Neural cell (in vitro differentiated cells): ENCODE results near the gene RSRC1. TPM values are rescaled to one million over a fixed set of nuclear protein-coding genes. Genes with fewer than 3 reads are reported as not detected.

ENCODE experiments used
- H2AFZ ChIP-seq: fragments of 200-600, 300-800 bp; sonication (generic), shearing (Covaris generic); 2 replicates; pipeline ENCODE4 v1.6.0; 2014; ENCODE audit warnings: low read depth, mild to moderate bottlenecking, antibody characterized with exemption, low read length, moderate library complexity
- H3F3A ChIP-seq: fragments of 200-600 bp; shearing (Covaris generic); 2 replicates; pipeline ENCODE4 v1.6.1; 2016; ENCODE audit warnings: mild to moderate bottlenecking, moderate library complexity, mixed read lengths, antibody characterized with exemption, low read length; ENCODE audit not compliant: insufficient read depth, poor library complexity, severe bottlenecking
- H3K27ac ChIP-seq: fragments of 200-600, 300-800 bp; sonication (generic), shearing (Covaris generic); 2 replicates; pipeline ENCODE4 v1.5.1; 2014; ENCODE audit warnings: mild to moderate bottlenecking, low read length, moderate library complexity
- H3K27me3 ChIP-seq: fragments of 300-800, 200-600 bp; sonication (generic), shearing (Covaris generic); 2 replicates; pipeline ENCODE4 v1.6.0; 2014; ENCODE audit warnings: mild to moderate bottlenecking, low read depth, low read length, moderate library complexity; ENCODE audit not compliant: insufficient read depth
- H3K36me3 ChIP-seq: fragments of 300-800, 200-600 bp; sonication (generic), shearing (Covaris generic); 2 replicates; pipeline ENCODE4 v1.5.1; 2014; ENCODE audit warnings: mild to moderate bottlenecking, antibody characterized with exemption, low read length, moderate library complexity; ENCODE audit not compliant: insufficient read depth
- H3K4me2 ChIP-seq: fragments of 300-800, 200-600 bp; sonication (generic), shearing (Covaris generic); 2 replicates; pipeline ENCODE4 v1.6.0; 2014; ENCODE audit warnings: mild to moderate bottlenecking, low read length
- H3K4me3 ChIP-seq: fragments of 300-800, 200-600 bp; sonication (generic), shearing (Covaris generic); 2 replicates; pipeline ENCODE4 v1.5.1; 2014; ENCODE audit warnings: mild to moderate bottlenecking, low read length, moderate library complexity
- H3K79me2 ChIP-seq: fragments of 200-600 bp; shearing (Covaris generic); replicated peaks from 2 replicates; pipeline ENCODE4 v1.6.0; 2014; ENCODE audit warnings: mild to moderate bottlenecking, low read length, moderate library complexity; ENCODE audit not compliant: insufficient read depth
- H3K9ac ChIP-seq: fragments of 300-800, 200-600 bp; sonication (generic), shearing (Covaris generic); 2 replicates; pipeline ENCODE4 v1.6.1; 2016; ENCODE audit warnings: mild to moderate bottlenecking, low read length, mixed read lengths
- H3K9me2 ChIP-seq: fragments of 200-600 bp; shearing (Covaris generic); 2 replicates; pipeline ENCODE4 v1.6.1; 2016; ENCODE audit warnings: mild to moderate bottlenecking, low read length, mixed read lengths; ENCODE audit not compliant: insufficient read depth
- H3K9me3 ChIP-seq: fragments of 200-600, 300-800 bp; sonication (generic), shearing (Covaris generic); 2 replicates; pipeline ENCODE4 v1.6.1; 2016; ENCODE audit warnings: mild to moderate bottlenecking, mixed run types, low read length, moderate library complexity, mixed read lengths
- H4K20me1 ChIP-seq: fragments of 200-600 bp; shearing (Covaris generic); 2 replicates; pipeline ENCODE4 v1.6.1; 2016; ENCODE audit warnings: mild to moderate bottlenecking, mixed run types; ENCODE audit not compliant: insufficient read depth
- EP300 ChIP-seq: fragments of 450-650 bp; conservative IDR thresholded peaks from 2 replicates; pipeline ENCODE4 v1.6.1; 2014; ENCODE audit warnings: antibody characterized with exemption, mild to moderate bottlenecking, moderate library complexity; ENCODE audit not compliant: poor library complexity, severe bottlenecking
- EZH2 ChIP-seq: fragments of 200-600, 300-800 bp; shearing (Covaris generic), sonication (generic); IDR thresholded peaks from 2 replicates; pipeline ENCODE4 v1.6.1; 2014; ENCODE audit warnings: antibody characterized with exemption, low read length, borderline replicate concordance, mild to moderate bottlenecking; ENCODE audit not compliant: insufficient read depth, poor library complexity, severe bottlenecking
- MXI1 ChIP-seq: fragments of 450-650 bp; conservative IDR thresholded peaks from 2 replicates; pipeline ENCODE4 v1.6.1; 2014; ENCODE audit warnings: antibody characterized with exemption, mild to moderate bottlenecking; ENCODE audit not compliant: poor library complexity, severe bottlenecking
- POLR2AphosphoS5 ChIP-seq: IDR thresholded peaks from 2 replicates; pipeline ENCODE4 v1.6.1; 2012
- RAD21 ChIP-seq: fragments of 450-650 bp; conservative IDR thresholded peaks from 2 replicates; pipeline ENCODE4 v1.6.1; 2014; ENCODE audit warnings: antibody characterized with exemption, mild to moderate bottlenecking, moderate library complexity
- SMC3 ChIP-seq: fragments of 450-650 bp; conservative IDR thresholded peaks from 2 replicates; pipeline ENCODE4 v1.6.1; 2014; ENCODE audit warnings: antibody characterized with exemption, mild to moderate bottlenecking, moderate library complexity; ENCODE audit not compliant: poor library complexity
- TAF1 ChIP-seq: IDR thresholded peaks from 2 replicates; pipeline ENCODE4 v1.6.1; 2012; ENCODE audit warnings: low read depth
- polyA plus RNA-seq: library from polyadenylated mRNA; depleted of rRNA; stranded (reverse); fragments of >200 nt; gene quantifications from 2 replicates; pipeline ENCODE4 v1.2.3, GENCODE V29; 2014
- TF ChIP-seq, protein P1 (sequence below): fragments of 450-650 bp; IDR thresholded peaks from 2 replicates; pipeline ENCODE4 v1.5.1; 2014; ENCODE audit warnings: antibody characterized with exemption, mild to moderate bottlenecking, moderate library complexity; ENCODE audit not compliant: poor library complexity, severe bottlenecking
- TF ChIP-seq, protein P2 (sequence below): IDR thresholded peaks from 2 replicates; pipeline ENCODE4 v1.6.1; 2012; ENCODE audit warnings: borderline replicate concordance

RSRC1 gene
- polyA plus RNA-seq, 1 donor from 2014 or later: 28.1 TPM

DNA sequence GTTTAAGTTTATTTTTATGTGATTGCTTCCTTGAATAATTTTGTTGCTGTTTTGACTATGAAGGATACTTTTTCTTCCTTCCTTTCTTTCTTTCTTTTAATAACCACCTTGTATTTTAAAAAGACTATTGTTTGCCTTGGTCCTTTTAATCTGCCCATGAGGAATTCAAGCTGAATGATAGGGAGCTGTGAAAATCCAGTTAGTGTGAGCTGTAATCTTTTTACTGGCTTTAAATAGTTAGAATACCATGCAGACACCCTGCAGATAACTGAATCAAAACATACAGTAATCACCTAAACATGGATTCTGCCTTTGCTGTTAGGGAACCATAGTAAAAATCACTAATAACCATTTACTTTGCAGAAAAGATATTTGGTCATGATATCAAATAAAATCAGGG is 110.7 kb downstream of the RSRC1 start:
- no peak overlapping the region for H3K4me3 ChIP-seq
- no peaks in the 10 kb centered on the region for H3K36me3 ChIP-seq
- no peaks in the 10 kb centered on the region for H3K9me2 ChIP-seq
- H3K9ac ChIP-seq: no peak overlapping the region
- H3K27ac ChIP-seq: no peak overlapping the region
- no peaks in the 10 kb centered on the region for H3K79me2 ChIP-seq
- no peaks in the 10 kb centered on the region for H4K20me1 ChIP-seq
- H3K9me3 ChIP-seq: no peaks in the 10 kb centered on the region
- TF ChIP-seq MXI1: no peak
- no peak for TF ChIP-seq TAF1
- TF ChIP-seq, protein P1, sequence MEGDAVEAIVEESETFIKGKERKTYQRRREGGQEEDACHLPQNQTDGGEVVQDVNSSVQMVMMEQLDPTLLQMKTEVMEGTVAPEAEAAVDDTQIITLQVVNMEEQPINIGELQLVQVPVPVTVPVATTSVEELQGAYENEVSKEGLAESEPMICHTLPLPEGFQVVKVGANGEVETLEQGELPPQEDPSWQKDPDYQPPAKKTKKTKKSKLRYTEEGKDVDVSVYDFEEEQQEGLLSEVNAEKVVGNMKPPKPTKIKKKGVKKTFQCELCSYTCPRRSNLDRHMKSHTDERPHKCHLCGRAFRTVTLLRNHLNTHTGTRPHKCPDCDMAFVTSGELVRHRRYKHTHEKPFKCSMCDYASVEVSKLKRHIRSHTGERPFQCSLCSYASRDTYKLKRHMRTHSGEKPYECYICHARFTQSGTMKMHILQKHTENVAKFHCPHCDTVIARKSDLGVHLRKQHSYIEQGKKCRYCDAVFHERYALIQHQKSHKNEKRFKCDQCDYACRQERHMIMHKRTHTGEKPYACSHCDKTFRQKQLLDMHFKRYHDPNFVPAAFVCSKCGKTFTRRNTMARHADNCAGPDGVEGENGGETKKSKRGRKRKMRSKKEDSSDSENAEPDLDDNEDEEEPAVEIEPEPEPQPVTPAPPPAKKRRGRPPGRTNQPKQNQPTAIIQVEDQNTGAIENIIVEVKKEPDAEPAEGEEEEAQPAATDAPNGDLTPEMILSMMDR: no peak
- TF ChIP-seq, protein P2, sequence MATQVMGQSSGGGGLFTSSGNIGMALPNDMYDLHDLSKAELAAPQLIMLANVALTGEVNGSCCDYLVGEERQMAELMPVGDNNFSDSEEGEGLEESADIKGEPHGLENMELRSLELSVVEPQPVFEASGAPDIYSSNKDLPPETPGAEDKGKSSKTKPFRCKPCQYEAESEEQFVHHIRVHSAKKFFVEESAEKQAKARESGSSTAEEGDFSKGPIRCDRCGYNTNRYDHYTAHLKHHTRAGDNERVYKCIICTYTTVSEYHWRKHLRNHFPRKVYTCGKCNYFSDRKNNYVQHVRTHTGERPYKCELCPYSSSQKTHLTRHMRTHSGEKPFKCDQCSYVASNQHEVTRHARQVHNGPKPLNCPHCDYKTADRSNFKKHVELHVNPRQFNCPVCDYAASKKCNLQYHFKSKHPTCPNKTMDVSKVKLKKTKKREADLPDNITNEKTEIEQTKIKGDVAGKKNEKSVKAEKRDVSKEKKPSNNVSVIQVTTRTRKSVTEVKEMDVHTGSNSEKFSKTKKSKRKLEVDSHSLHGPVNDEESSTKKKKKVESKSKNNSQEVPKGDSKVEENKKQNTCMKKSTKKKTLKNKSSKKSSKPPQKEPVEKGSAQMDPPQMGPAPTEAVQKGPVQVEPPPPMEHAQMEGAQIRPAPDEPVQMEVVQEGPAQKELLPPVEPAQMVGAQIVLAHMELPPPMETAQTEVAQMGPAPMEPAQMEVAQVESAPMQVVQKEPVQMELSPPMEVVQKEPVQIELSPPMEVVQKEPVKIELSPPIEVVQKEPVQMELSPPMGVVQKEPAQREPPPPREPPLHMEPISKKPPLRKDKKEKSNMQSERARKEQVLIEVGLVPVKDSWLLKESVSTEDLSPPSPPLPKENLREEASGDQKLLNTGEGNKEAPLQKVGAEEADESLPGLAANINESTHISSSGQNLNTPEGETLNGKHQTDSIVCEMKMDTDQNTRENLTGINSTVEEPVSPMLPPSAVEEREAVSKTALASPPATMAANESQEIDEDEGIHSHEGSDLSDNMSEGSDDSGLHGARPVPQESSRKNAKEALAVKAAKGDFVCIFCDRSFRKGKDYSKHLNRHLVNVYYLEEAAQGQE: no peak
- TF ChIP-seq SMC3: no peak
- TF ChIP-seq EP300: no peak
- no peak for TF ChIP-seq RAD21
- no peak for TF ChIP-seq EZH2
- H3K4me2 ChIP-seq: no peak overlapping the region
- no peak overlapping the region for H2AFZ ChIP-seq
- no peaks in the 10 kb centered on the region for H3K27me3 ChIP-seq
- no peaks in the 10 kb centered on the region for H3F3A ChIP-seq

DNA sequence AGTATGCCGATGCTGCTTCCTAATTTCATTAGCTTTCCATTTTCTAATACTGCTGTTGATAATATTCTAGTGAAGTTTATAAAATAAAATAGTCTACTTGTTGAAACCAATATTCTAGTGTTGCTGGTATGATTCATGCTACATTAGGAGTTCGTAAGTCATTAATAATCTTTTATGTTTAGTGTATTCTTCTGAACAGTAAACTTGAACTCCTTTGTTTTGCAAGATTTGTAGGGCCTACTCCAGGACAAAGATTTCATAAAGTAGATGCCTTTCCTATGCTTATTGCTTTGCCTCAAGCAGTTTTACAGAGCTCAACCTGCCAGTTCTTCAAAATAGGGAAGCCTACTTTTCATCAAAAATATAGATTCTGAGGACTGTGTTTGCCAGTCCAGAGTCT is 111.5 kb downstream of the RSRC1 start:
- Histone ChIP-seq H3K4me2 (no peak overlapping the region), H3K9ac (no peak overlapping the region), H4K20me1 (no peaks in the 10 kb centered on the region), H3K79me2 (no peaks in the 10 kb centered on the region), H3K4me3 (no peak overlapping the region), H3K36me3 (no peaks in the 10 kb centered on the region), H2AFZ (no peak overlapping the region), H3K27me3 (no peaks in the 10 kb centered on the region), H3K27ac (no peak overlapping the region), H3K9me2 (no peaks in the 10 kb centered on the region), H3K9me3 (no peaks in the 10 kb centered on the region), H3F3A (no peaks in the 10 kb centered on the region)
- no peak for TF ChIP-seq TAF1
- TF ChIP-seq EP300: no peak
- no peak for TF ChIP-seq POLR2AphosphoS5
- TF ChIP-seq MXI1: no peak
- TF ChIP-seq, protein P1: no peak
- TF ChIP-seq, protein P2: no peak
- no peak for TF ChIP-seq SMC3
- no peak for TF ChIP-seq RAD21
